H9 (cell line): ENCODE results near the gene FETUB. TPM values are rescaled to one million over a fixed set of nuclear protein-coding genes. Genes with fewer than 3 reads are reported as not detected.
A peak's percentile ranks its signal among the peaks of the same experiment; 100 is the strongest.

Experiments
- DNase-seq: peaks from one replicate; pipeline ENCODE4 v3.0.0-alpha.2; 2017
- H2AFZ ChIP-seq: one replicate; pipeline ENCODE4 v1.6.1; 2013; ENCODE audit warnings: mild to moderate bottlenecking, low read length, control low read depth, moderate library complexity
- H2AK5ac ChIP-seq: 2 replicates; pipeline ENCODE4 v1.6.1; 2013; ENCODE audit warnings: low read length, control low read depth, mixed read lengths; ENCODE audit not compliant: insufficient read length
- H2BK120ac ChIP-seq: one replicate; pipeline ENCODE4 v1.6.1; 2013; ENCODE audit warnings: low read depth, mild to moderate bottlenecking, low read length, control low read depth, inconsistent platforms; ENCODE audit not compliant: poor library complexity, severe bottlenecking
- H2BK12ac ChIP-seq: 2 replicates; pipeline ENCODE4 v1.6.1; 2013; ENCODE audit warnings: low read length, control low read depth, mixed read lengths, low read depth; ENCODE audit not compliant: insufficient read length
- H2BK15ac ChIP-seq: 2 replicates; pipeline ENCODE4 v1.6.1; 2013; ENCODE audit warnings: low read depth, low read length, control low read depth
- H2BK20ac ChIP-seq: one replicate; pipeline ENCODE4 v1.6.1; 2013; ENCODE audit warnings: low read depth, mild to moderate bottlenecking, low read length, control low read depth, inconsistent platforms; ENCODE audit not compliant: poor library complexity, severe bottlenecking
- H2BK5ac ChIP-seq: 2 replicates; pipeline ENCODE4 v1.6.1; 2013; ENCODE audit warnings: low read length, control low read depth, mixed read lengths; ENCODE audit not compliant: insufficient read length
- H3K14ac ChIP-seq: 2 replicates; pipeline ENCODE4 v1.6.1; 2013; ENCODE audit warnings: low read length, control low read depth; ENCODE audit not compliant: insufficient read depth
- H3K18ac ChIP-seq: 2 replicates; pipeline ENCODE4 v1.6.1; 2013; ENCODE audit warnings: low read depth, mild to moderate bottlenecking, mixed read lengths, low read length, control low read depth; ENCODE audit not compliant: insufficient read length
- H3K23ac ChIP-seq: 2 replicates; pipeline ENCODE4 v1.6.1; 2013; ENCODE audit warnings: low read length, control low read depth, mixed read lengths, low read depth; ENCODE audit not compliant: insufficient read length
- H3K23me2 ChIP-seq: 2 replicates; pipeline ENCODE4 v1.6.1; 2013; ENCODE audit warnings: low read depth, mild to moderate bottlenecking, mixed read lengths, low read length, control low read depth; ENCODE audit not compliant: insufficient read length, poor library complexity, severe bottlenecking
- H3K27ac ChIP-seq: 2 replicates; pipeline ENCODE4 v1.5.1; 2013; ENCODE audit warnings: low read length, control low read depth, mixed read lengths, low read depth; ENCODE audit not compliant: insufficient read length
- H3K27me3 ChIP-seq: 2 replicates; pipeline ENCODE4 v1.6.1; 2013; ENCODE audit warnings: low read length, control low read depth, inconsistent platforms; ENCODE audit not compliant: insufficient read depth
- H3K4ac ChIP-seq: 2 replicates; pipeline ENCODE4 v1.6.1; 2013; ENCODE audit warnings: low read depth, mild to moderate bottlenecking, control low read depth, inconsistent platforms, low read length, moderate library complexity
- H3K4me1 ChIP-seq: 2 replicates; pipeline ENCODE4 v1.6.1; 2013; ENCODE audit warnings: low read length, control low read depth, inconsistent platforms; ENCODE audit not compliant: insufficient read depth
- H3K4me2 ChIP-seq: 2 replicates; pipeline ENCODE4 v1.6.1; 2013; ENCODE audit warnings: low read length, control low read depth, mixed read lengths; ENCODE audit not compliant: insufficient read length, insufficient read depth
- H3K56ac ChIP-seq: 2 replicates; pipeline ENCODE4 v1.6.1; 2013; ENCODE audit warnings: low read depth, mild to moderate bottlenecking, mixed read lengths, low read length, control low read depth; ENCODE audit not compliant: insufficient read length
- H3K79me1 ChIP-seq: 2 replicates; pipeline ENCODE4 v1.6.1; 2013; ENCODE audit warnings: low read depth, mild to moderate bottlenecking, moderate library complexity, low read length, control low read depth, inconsistent platforms; ENCODE audit not compliant: insufficient read depth, poor library complexity, severe bottlenecking
- H3K79me2 ChIP-seq: 2 replicates; pipeline ENCODE4 v1.6.1; 2013; ENCODE audit warnings: low read length, control low read depth, inconsistent platforms; ENCODE audit not compliant: insufficient read depth
- H3K9ac ChIP-seq: 2 replicates; pipeline ENCODE4 v1.6.1; 2013; ENCODE audit warnings: low read length, control low read depth, mixed read lengths; ENCODE audit not compliant: insufficient read length; ENCODE audit errors: extremely low read depth
- H3K9me3 ChIP-seq: one replicate; pipeline ENCODE4 v1.6.1; 2013; ENCODE audit warnings: low read depth, low read length, inconsistent platforms; ENCODE audit not compliant: control insufficient read depth
- H3T11ph ChIP-seq: one replicate; pipeline ENCODE4 v1.6.1; 2013; ENCODE audit warnings: mild to moderate bottlenecking, low read length, control low read depth, inconsistent platforms
- H4K20me1 ChIP-seq: one replicate; pipeline ENCODE4 v1.6.1; 2013; ENCODE audit not compliant: control insufficient read depth, insufficient read length, insufficient read depth
- H4K5ac ChIP-seq: 2 replicates; pipeline ENCODE4 v1.6.1; 2013; ENCODE audit warnings: low read depth, mild to moderate bottlenecking, mixed read lengths, low read length, control low read depth; ENCODE audit not compliant: insufficient read length
- H4K8ac ChIP-seq: replicated peaks from 2 replicates; pipeline ENCODE4 v1.6.1; 2013; ENCODE audit warnings: low read length, control low read depth, mixed read lengths, low read depth; ENCODE audit not compliant: insufficient read length
- H4K91ac ChIP-seq: 2 replicates; pipeline ENCODE4 v1.6.1; 2013; ENCODE audit warnings: low read depth, mild to moderate bottlenecking, moderate library complexity, mixed read lengths, low read length, control low read depth; ENCODE audit not compliant: insufficient read length
- H3K27ac Mint-ChIP-seq, 3 experiments: 2 replicates in 2 of 3; 3 replicates in 1 of 3; pipeline ENCODE4 v1.8.0; 2020 to 2021; ENCODE audit warnings: mixed read lengths in 3 of 3, mild to moderate bottlenecking in 1 of 3, moderate library complexity in 1 of 3
- H3K27me3 Mint-ChIP-seq: 2 replicates; pipeline ENCODE4 v1.8.0; 2021; ENCODE audit warnings: low read depth, mild to moderate bottlenecking, moderate library complexity, mixed read lengths
- H3K36me3 Mint-ChIP-seq, 3 experiments: 2 replicates in 2 of 3; 3 replicates in 1 of 3; pipeline ENCODE4 v1.8.0; 2020 to 2021; ENCODE audit warnings: low read depth in 3 of 3, mixed read lengths in 3 of 3; ENCODE audit not compliant: insufficient read depth in 1 of 3
- H3K4me1 Mint-ChIP-seq, 2 experiments: 2 replicates each; pipeline ENCODE4 v1.8.0; 2020; ENCODE audit warnings: mixed read lengths in 2 of 2
- H3K4me3 Mint-ChIP-seq, 2 experiments: 2 replicates in 1 of 2; 3 replicates in 1 of 2; pipeline ENCODE4 v1.8.0; 2020 to 2021; ENCODE audit warnings: mild to moderate bottlenecking in 2 of 2, mixed read lengths in 2 of 2, moderate library complexity in 1 of 2
- H3K9me3 Mint-ChIP-seq, 2 experiments: 2 replicates in 1 of 2; 3 replicates in 1 of 2; pipeline ENCODE4 v1.8.0; 2020; ENCODE audit warnings: mild to moderate bottlenecking in 2 of 2, mixed read lengths in 2 of 2, moderate library complexity in 1 of 2
- CTCF ChIP-seq: fragments of 200-600 bp; sonication (generic); conservative IDR thresholded peaks from 3 replicates; pipeline ENCODE4 v1.8.0; 2021; ENCODE audit warnings: antibody characterized with exemption, mild to moderate bottlenecking
- WGBS: extraction: QIAGEN DNeasy Blood & Tissue Kit; methylation state at CpG from one replicate; pipeline ENCODE4 v1.1.7; 2013; ENCODE audit warnings: missing lambda C conversion rate, low lambda C conversion rate, mixed read lengths; ENCODE audit not compliant: insufficient read length; ENCODE audit errors: extremely low coverage; 5-methylcytosine and 5-hydroxymethylcytosine counted together
- total RNA-seq: library from RNA; stranded (reverse); gene quantifications from 2 replicates; pipeline ENCODE4 v1.2.1, GENCODE V29; 2021

FETUB gene
- total RNA-seq, 1 experiment from 2014 or later = not detected

GRCh38 chr3:186671051-186671450 is 30.9 kb downstream of the FETUB start:
- Histone ChIP-seq H3K4ac (no peak overlapping the region), H2BK15ac (no peak overlapping the region), H3K79me1 (no peaks in the 10 kb centered on the region), H3K56ac (no peak overlapping the region), H3K9ac (no peak overlapping the region), H3K27ac (no peak overlapping the region), H4K5ac (no peak overlapping the region), H4K8ac (no peak overlapping the region), H2AK5ac (no peak overlapping the region), H3K23ac (no peak overlapping the region), H2AFZ (no peak overlapping the region), H3K4me2 (no peak overlapping the region), H3K18ac (no peak overlapping the region), H3K14ac (no peak overlapping the region), H3K23me2 (no peaks in the 10 kb centered on the region), H3K27me3 (no peaks in the 10 kb centered on the region), H4K91ac (no peak overlapping the region), H3K9me3 (no peaks in the 10 kb centered on the region), H3K79me2 (no peaks in the 10 kb centered on the region), H2BK5ac (no peak overlapping the region), H3T11ph (no peak overlapping the region), H2BK12ac (no peak overlapping the region), H3K4me1 (no peaks in the 10 kb centered on the region), H2BK20ac (peak overlapping the region; percentile 26), H2BK120ac (no peak overlapping the region), H4K20me1 (no peaks in the 10 kb centered on the region)
- H3K36me3 Mint-ChIP-seq = no peaks in the 10 kb centered on the region
- H3K27ac Mint-ChIP-seq = no peak overlapping the region
- no peaks in the 10 kb centered on the region for H3K9me3 Mint-ChIP-seq
- no peak for TF ChIP-seq CTCF
- H3K4me1 Mint-ChIP-seq = peaks cover 0 to 12% of the 10 kb centered on the region in 2 experiments; a peak in 2 of 4 replicates
- no peak for DNase-seq
- peaks cover 13% of the 10 kb centered on the region for H3K27me3 Mint-ChIP-seq
- no CpG with 5 or more reads among the region's 3 CpGs for WGBS
- H3K4me3 Mint-ChIP-seq = no peak overlapping the region
